Vagina (tissue), 2 donors: ENCODE results near the gene IFNA13. TPM values are rescaled to one million over a fixed set of nuclear protein-coding genes. Genes with fewer than 3 reads are reported as not detected.

Experiments
- DNase-seq, 2 donors: peaks; one replicate each; pipeline ENCODE4 v3.0.0-alpha.2; 2017; ENCODE audit errors: extremely low spot score in 2 of 2
- H3K27ac ChIP-seq: fragments of 200-600 bp; sonication (generic); one replicate; pipeline ENCODE4 v1.5.1; 2019
- H3K27me3 ChIP-seq: fragments of 200-600 bp; sonication (generic); one replicate; pipeline ENCODE4 v1.5.1; 2019
- H3K36me3 ChIP-seq, 2 donors: fragments of 200-600 bp; sonication (generic); one replicate each; pipeline ENCODE4 v1.5.1; 2017 to 2019
- H3K4me1 ChIP-seq: fragments of 200-600 bp; sonication (generic); one replicate; pipeline ENCODE4 v1.5.1; 2019
- H3K4me3 ChIP-seq, 2 donors: fragments of 200-600 bp; sonication (generic); 1 replicate in 1 of 2; 2 replicates in 1 of 2; pipeline ENCODE4 v1.5.1; 2016 to 2019
- H3K9me3 ChIP-seq: fragments of 200-600 bp; sonication (generic); one replicate; pipeline ENCODE4 v1.5.1; 2019
- POLR2A ChIP-seq, 2 donors: fragments of 450-650 bp; IDR thresholded peaks; one replicate each; pipeline ENCODE4 v1.6.1; 2017; ENCODE audit warnings: antibody characterized with exemption in 2 of 2, mild to moderate bottlenecking in 2 of 2, moderate library complexity in 2 of 2
- POLR2AphosphoS5 ChIP-seq, 2 donors: sonication (generic); formaldehyde crosslinking; IDR thresholded peaks; one replicate each; pipeline ENCODE4 v1.9.0; 2017; ENCODE audit warnings: antibody characterized with exemption in 2 of 2, mild to moderate bottlenecking in 2 of 2, low read depth in 1 of 2; ENCODE audit not compliant: insufficient read depth in 1 of 2
- intact Hi-C: fragments of 100-400 bp; cut with DNase I; formaldehyde crosslinking; loops from one replicate; pipeline ENCODE4 v1.15.1; 2023
- total RNA-seq: library from RNA; depleted of rRNA; stranded (reverse); fragments of >200 nt; gene quantifications from one replicate; pipeline ENCODE4 v1.2.3, GENCODE V29; 2016
- TF ChIP-seq, protein P1 (sequence below), 3 experiments: fragments of 450-650 bp in 2 of 3; fragments of 200-600 bp in 1 of 3; sonication (generic) in 1 of 3; IDR thresholded peaks; one replicate each; pipeline ENCODE4 v1.5.1; 2017 to 2019; ENCODE audit warnings: antibody characterized with exemption in 3 of 3, mild to moderate bottlenecking in 2 of 3, moderate library complexity in 2 of 3

The IFNA13 gene
- total RNA-seq, 1 donor from 2014 or later = not detected

DNA sequence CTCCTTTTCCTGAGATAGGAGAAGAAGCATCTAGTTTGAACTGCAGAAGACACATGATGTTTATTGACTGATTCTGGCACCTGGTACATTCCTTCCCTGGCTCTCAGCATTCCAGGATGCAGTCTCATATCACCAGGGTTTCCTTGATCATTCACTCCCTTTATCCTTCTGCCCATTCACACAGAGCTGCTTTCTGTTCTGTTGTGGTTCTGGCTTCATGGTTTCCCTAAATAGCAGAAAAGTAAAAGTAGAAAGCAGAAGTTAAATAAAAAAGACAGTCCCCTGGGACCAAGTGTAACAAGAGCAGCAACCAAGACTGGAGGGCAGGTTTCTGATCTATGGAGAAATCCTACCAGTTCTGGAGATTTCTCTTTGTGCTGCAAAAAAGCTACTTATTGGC lies 44.2 kb upstream of the IFNA13 start:
- no peak overlapping the region for H3K27ac ChIP-seq
- TF ChIP-seq, protein P1, sequence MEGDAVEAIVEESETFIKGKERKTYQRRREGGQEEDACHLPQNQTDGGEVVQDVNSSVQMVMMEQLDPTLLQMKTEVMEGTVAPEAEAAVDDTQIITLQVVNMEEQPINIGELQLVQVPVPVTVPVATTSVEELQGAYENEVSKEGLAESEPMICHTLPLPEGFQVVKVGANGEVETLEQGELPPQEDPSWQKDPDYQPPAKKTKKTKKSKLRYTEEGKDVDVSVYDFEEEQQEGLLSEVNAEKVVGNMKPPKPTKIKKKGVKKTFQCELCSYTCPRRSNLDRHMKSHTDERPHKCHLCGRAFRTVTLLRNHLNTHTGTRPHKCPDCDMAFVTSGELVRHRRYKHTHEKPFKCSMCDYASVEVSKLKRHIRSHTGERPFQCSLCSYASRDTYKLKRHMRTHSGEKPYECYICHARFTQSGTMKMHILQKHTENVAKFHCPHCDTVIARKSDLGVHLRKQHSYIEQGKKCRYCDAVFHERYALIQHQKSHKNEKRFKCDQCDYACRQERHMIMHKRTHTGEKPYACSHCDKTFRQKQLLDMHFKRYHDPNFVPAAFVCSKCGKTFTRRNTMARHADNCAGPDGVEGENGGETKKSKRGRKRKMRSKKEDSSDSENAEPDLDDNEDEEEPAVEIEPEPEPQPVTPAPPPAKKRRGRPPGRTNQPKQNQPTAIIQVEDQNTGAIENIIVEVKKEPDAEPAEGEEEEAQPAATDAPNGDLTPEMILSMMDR (IDR thresholded peaks at IDR 0.05) = no peak
- no peak for TF ChIP-seq POLR2AphosphoS5 (IDR thresholded peaks at IDR 0.05; ENCODE audit: insufficient read depth in 1 of 2, low read depth in 1 of 2)
- no peak for TF ChIP-seq POLR2A (IDR thresholded peaks at IDR 0.05)
- intact Hi-C loops = no loop called here
- H3K4me3 ChIP-seq = no peak overlapping the region
- no peaks in the 10 kb centered on the region for H3K27me3 ChIP-seq
- H3K9me3 ChIP-seq = no peaks in the 10 kb centered on the region
- no peak for DNase-seq
- H3K36me3 ChIP-seq = no peaks in the 10 kb centered on the region
- H3K4me1 ChIP-seq = no peaks in the 10 kb centered on the region

DNA sequence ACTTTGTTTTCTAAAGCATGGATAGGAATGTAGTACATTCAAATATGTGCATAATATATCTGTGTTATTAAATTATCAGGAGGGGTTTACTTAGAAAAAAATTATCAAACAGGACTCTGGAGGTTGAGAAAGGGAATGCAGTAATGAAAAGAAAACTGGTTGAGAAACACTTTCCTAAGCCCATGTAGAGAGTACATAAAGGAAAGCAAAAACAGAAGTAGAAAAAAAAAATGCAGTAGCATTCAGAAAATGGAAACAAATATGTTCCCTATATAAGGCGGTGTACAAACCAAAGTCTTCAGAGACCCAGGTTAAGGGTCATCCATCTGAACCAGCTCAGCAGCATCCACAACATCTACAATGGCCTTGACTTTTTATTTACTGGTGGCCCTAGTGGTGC lies 41.0 kb upstream of the IFNA13 start, which contains the start of gene IFNA8:
TSS of gene IFNA8 (plus strand) at position 301 of the 400 bp plus-strand sequence. CDS start at position 361, 60 bp downstream.
- no peak within 1 kb of the TSS for H3K27ac ChIP-seq
- H3K4me3 ChIP-seq = no peak within 1 kb of the TSS
- TF ChIP-seq, protein P1 (IDR thresholded peaks at IDR 0.05) = no peak
- TF ChIP-seq POLR2AphosphoS5 (IDR thresholded peaks at IDR 0.05; ENCODE audit: insufficient read depth in 1 of 2, low read depth in 1 of 2) (no peak), POLR2A (IDR thresholded peaks at IDR 0.05) (no peak)
- no peaks in the 10 kb centered on the region for H3K9me3 ChIP-seq
- intact Hi-C loops = no loop called here
- no peaks in the 10 kb centered on the region for H3K36me3 ChIP-seq
- DNase-seq = no peak
- H3K27me3 ChIP-seq = no peaks in the 10 kb centered on the region
- no peaks in the 10 kb centered on the region for H3K4me1 ChIP-seq

DNA sequence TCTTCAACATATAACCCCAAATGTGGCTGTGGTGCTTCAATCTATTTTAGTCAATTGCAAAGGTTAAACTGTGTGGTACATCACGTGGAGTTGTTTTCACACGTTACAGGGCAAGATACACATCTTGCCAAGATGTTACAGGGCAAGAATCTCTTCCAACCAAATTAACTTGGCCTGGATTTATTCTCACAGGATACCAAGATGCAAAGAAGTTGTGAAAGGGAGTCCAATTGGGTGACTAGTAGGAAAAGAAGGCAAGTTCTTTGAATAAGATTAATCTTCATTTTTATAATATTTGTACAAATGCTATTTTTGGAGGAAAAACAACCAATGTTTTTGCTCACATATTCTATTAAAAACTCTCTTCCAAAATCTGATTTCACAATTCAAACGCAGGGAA lies 36.3 kb upstream of the IFNA13 start:
- intact Hi-C loops = no loop called here
- no peaks in the 10 kb centered on the region for H3K36me3 ChIP-seq
- TF ChIP-seq, protein P1 (IDR thresholded peaks at IDR 0.05) = no peak
- TF ChIP-seq POLR2A (IDR thresholded peaks at IDR 0.05) = no peak
- TF ChIP-seq POLR2AphosphoS5 (IDR thresholded peaks at IDR 0.05; ENCODE audit: insufficient read depth in 1 of 2, low read depth in 1 of 2) = no peak
- no peaks in the 10 kb centered on the region for H3K9me3 ChIP-seq
- peaks cover 4% of the 10 kb centered on the region for H3K27me3 ChIP-seq
- no peak overlapping the region for H3K4me3 ChIP-seq
- peaks cover 8% of the 10 kb centered on the region for H3K4me1 ChIP-seq
- H3K27ac ChIP-seq = no peak overlapping the region
- DNase-seq = no peak

DNA sequence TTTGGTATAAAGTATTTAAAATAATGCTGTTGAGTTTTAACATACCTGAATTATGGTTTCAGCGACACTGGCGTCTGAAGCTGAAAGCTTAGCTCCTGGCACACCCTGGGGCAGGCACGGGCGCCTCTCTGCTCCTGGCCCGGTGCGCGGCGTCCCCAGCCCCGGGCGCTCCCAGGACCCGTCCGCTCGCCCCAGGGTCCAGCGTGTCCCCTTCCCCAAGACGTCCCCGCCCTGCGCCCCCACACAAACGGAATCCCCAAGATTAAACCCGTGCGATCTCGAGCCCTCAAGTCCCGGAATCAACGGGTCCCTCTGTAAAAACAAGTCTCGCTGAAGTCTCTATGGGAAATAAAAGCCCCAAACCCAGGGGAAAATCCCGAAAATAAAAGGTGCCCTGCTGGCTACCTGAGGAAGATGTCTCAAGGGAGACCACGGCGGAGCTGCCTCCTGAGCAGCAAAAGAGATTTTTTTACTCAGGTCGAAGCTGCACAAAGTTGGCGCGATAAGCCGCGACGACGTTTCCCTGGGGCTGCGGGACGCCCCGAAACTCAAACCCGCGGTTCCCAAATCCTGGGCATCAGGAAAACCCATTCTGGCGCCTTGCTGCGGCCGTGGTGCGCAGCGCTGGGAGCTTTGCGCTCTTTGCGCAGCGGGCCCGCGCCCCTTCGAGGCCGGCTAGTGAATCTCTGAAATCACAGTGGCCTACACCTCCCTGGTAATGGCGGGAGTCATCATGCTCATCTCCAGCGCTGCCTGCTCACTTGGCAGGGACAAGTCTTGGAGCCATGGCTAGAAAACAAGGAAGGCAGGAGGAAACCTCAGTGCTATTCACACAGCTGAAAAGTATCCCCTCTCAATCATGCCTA lies 34.8 kb upstream of the IFNA13 start:
- peak overlapping the region; percentile 33 to 42 for H3K4me3 ChIP-seq
- intact Hi-C loops = no loop called here
- TF ChIP-seq, protein P1 (IDR thresholded peaks at IDR 0.05) = no peak
- no peak for DNase-seq
- peaks cover 4% of the 10 kb centered on the region for H3K27me3 ChIP-seq
- no peaks in the 10 kb centered on the region for H3K9me3 ChIP-seq
- H3K36me3 ChIP-seq = no peaks in the 10 kb centered on the region
- H3K27ac ChIP-seq = no peak overlapping the region
- H3K4me1 ChIP-seq = peaks cover 8% of the 10 kb centered on the region

DNA sequence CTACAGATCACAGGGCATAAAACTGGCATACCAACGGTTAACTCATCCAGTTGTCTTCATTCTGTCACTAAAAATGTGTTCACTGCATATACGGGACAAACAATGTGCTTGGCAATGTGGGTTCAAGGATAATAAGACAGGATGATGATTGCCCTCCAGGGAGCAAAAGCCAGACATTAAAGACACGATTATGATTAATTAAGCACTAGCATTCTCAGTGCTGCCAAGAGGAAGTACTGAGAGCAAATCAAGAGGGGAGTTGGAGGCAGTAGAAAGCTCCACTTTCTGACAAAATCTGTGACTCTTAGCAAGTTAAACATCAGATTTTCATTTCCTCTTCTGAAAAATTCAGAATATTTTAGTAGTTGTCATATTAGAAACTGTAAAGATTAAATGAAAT lies 32.1 kb upstream of the IFNA13 start:
- Histone ChIP-seq H3K9me3 (no peaks in the 10 kb centered on the region), H3K4me3 (no peak overlapping the region), H3K4me1 (peaks cover 15% of the 10 kb centered on the region), H3K27ac (no peak overlapping the region), H3K36me3 (no peaks in the 10 kb centered on the region), H3K27me3 (peaks cover 4% of the 10 kb centered on the region)
- intact Hi-C loops = loop anchor here (10.0 kb wide), 1 partner anchor 55 kb away; no protein-coding TSS in a partner anchor
- no peak for DNase-seq
- TF ChIP-seq POLR2AphosphoS5 (IDR thresholded peaks at IDR 0.05; ENCODE audit: insufficient read depth in 1 of 2, low read depth in 1 of 2) (no peak), POLR2A (IDR thresholded peaks at IDR 0.05) (no peak)
- TF ChIP-seq, protein P1 (IDR thresholded peaks at IDR 0.05) = no peak
